Esophagus muscularis mucosa (tissue), 3 donors: Measurements from ENCODE around the gene CST4.
"Not testable (repeated sequence)": the region's sequence is repeated elsewhere in the genome, so short reads cannot be mapped to it uniquely, and the experiment has no call there.

Experiments used
- CTCF ChIP-seq, 3 experiments: fragments of 200-600 bp in 2 of 3; fragments of 450-650 bp in 1 of 3; sonication (generic) in 2 of 3; IDR thresholded peaks; one replicate each; pipeline ENCODE4 v1.5.1; 2017 to 2019; ENCODE audit warnings: antibody characterized with exemption in 3 of 3, mild to moderate bottlenecking in 2 of 3, moderate library complexity in 1 of 3
- POLR2A ChIP-seq: fragments of 450-650 bp; IDR thresholded peaks from one replicate; pipeline ENCODE4 v1.6.1; 2017; ENCODE audit warnings: antibody characterized with exemption, moderate library complexity, mild to moderate bottlenecking, low read depth
- POLR2AphosphoS5 ChIP-seq, 2 donors: sonication (generic); formaldehyde crosslinking; IDR thresholded peaks; one replicate each; pipeline ENCODE4 v1.6.1; 2017; ENCODE audit warnings: antibody characterized with exemption in 2 of 2

- TF ChIP-seq POLR2A; CTCF (IDR thresholded peaks at IDR 0.05); POLR2AphosphoS5 (IDR thresholded peaks at IDR 0.05): not testable (repeated sequence)
Observed at GRCh38 chr20:23635768-23636090, 53.1 kb downstream of the CST4 start.
